ENCODE results near the gene SCFD2.
"Not testable (repeated sequence)": the region's sequence is repeated elsewhere in the genome, so short reads cannot be mapped to it uniquely, and the experiment has no call there.

The SCFD2 gene

DNA sequence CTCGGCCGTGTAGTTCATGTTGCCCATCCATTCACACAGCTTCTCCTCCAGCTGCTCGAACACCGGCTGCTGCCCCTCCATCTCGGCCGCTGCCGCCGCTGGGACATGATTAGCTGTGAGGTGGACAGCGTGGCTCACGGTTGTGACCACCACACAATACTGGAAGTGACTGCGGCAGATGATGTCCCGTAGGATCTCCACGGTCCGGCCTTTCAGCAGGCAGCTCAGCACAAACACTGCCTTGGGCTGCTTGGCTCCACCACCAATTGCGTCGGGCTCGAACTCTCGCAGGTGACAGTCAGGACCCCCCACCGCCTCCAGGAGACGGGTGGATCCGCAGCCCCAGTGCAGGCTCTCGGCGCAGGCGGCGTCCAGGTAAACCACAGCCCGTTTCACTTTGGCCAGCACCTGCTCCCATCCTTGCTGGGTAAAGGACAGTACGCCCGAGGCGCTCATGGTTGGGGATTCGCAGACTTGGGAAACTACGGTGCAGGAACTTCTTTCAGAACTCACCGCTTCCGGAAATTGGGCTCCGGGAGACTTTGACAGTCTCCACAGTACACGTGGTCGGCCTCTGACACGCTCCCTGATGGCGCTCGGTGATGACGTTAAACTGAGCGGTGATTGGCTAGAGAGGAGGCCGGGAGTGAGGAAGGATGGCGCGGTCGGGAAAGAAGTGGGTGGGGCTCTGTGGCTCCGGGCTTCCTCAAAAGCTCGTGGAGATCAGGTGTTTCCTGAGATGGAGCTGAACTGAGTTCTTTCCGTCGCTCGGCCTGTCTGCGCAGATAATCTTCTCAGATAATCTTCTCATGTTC lies at the start of gene SCFD2:
SCFD2 (minus strand) TSS at position 576 of the 815 bp plus-strand sequence.
- DNase-seq (ENCODE audit: extremely low read depth in 1 of 2, low read depth in 1 of 2) = peak; percentile 92 to 97

DNA sequence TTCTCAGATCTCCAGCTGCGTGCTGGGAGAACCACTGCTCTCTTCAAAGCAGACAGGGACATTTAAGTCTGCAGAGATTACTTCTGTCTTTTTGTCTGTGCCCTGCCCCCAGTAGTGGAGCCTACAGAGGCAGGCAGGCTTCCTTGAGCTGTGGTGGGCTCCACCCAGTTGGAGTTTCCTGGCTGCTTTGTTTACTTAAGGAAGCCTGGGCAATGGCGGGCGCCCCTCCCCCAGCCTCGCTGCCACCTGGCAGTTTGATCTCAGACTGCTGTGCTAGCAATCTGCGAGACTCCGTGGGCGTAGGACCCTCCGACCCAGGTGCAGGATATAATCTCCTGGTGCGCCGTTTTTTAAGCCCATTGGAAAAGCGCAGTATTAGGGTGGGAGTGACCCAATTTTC lies 43.6 kb upstream of the SCFD2 start:
- DNase-seq (ENCODE audit: extremely low read depth in 1 of 2, low read depth in 1 of 2) = not testable (repeated sequence)

DNA sequence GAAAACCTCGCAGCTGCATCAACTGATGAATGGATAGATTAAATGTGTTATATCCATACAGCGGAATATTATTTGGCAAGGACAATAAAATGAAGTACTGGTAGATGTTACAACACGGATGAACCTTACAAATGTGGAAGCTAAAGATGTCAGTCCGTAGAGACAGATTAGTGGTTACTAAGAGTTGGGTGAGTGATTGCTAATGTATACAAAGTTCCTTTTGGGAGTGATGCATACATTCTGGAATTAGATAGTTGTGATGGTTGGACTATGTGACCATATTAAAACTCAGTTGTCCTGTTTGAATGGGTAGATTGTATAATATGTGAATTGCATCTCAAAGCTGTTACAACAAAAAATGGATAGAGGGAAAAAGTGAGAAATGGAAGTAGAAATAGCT lies 14.4 kb upstream of the SCFD2 start:
- no peak for DNase-seq (ENCODE audit: extremely low read depth in 1 of 2, low read depth in 1 of 2)

DNA sequence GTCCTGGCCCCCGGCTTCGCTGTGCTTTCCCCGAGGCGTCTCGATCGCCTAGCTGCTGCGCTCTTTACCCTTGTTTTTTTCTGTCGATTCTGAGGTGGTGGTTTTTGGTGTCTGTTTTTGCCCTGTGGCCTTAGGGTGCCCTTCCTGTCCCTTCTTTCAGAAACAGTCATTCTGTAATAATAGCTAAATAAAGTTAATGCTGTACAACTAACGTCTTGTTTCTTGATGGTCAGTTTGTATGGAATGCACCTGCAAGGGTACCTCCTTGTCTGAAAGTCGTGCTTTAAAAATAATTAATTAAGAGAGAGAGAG lies 12.3 kb upstream of the SCFD2 start:
- DNase-seq (ENCODE audit: extremely low read depth in 1 of 2, low read depth in 1 of 2) = no peak

DNA sequence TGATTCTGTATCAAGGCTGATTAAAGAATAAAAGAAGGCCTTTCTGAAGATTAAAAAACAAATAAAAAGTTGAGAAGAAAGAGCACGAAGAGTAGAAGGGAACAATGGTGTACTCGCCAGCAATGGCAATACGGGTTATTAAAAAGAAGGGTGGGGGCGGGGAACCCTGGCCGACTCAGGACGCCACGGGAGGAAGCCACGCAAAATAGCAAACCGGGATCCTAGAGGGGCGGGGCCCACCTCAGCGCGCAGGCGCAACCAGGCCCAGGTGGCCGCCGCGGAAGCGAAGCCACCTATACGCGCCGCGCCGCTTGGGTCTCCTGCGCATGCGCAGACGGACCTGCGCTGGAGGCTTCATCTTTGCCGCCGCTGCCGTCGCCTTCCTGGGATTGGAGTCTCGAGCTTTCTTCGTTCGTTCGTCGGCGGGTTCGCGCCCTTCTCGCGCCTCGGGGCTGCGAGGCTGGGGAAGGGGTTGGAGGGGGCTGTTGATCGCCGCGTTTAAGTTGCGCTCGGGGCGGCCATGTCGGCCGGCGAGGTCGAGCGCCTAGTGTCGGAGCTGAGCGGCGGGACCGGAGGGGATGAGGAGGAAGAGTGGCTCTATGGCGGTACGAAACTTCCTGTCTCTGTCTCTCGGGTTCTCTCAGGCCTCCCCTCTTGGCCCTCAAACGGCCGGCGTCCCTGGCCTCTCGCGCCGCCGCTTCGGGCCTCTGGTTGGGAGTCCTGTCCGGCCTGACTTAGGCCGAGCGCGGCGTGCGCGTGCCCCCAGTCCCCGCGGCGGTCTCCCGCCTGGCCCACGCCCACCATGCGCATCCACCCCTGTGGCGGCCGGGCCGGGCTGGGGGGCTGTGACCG lies 11.7 kb upstream of the SCFD2 start, which contains the start of gene FIP1L1:
FIP1L1 (plus strand) TSS at position 323 of the 852 bp plus-strand sequence; CDS start at position 521, 198 bp downstream.
- peak; percentile 90 to 94 for DNase-seq (ENCODE audit: extremely low read depth in 1 of 2, low read depth in 1 of 2)

DNA sequence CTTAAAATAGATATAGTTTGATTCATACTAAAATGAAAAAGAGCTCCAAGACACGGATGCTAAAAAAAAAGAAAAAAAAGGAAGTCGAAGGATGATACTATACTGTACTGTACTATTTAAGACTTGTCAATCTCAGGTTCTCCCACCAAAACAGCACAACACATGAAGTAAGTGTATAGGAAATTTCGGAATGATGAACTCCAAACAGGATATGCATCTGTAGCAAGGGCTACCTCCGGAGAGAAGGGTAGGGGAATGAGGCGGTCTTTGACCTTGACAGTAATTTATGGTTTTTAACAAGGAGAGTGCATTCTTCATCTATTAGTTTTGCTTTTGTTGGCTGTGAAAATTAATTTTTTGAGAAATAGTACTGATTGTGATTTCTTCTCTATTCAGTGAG lies 11.0 kb upstream of the SCFD2 start:
- no peak for DNase-seq (ENCODE audit: extremely low read depth in 1 of 2, low read depth in 1 of 2)

DNA sequence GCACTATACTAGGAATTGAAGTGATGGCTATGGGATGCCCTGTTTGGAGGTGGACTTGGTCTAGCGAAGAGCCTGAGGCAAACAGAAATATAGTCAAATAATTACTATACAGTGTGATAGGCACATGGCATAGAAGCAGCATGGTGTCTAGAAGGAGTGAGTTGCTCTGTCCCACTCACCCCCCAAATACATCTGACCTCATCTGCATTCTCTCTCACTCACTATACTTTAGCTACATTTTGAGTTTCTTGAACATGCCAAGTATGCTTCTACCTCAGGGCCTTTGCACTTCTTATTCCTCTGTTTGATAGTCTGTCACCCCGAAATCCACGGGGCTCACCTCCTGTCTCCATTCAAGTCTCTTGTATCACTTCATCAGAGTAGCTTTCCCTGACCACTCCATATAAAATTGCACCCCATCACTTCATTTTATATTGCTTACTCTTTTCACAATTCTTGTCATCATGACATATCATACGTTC lies 9.0 kb upstream of the SCFD2 start:
- no peak for DNase-seq (ENCODE audit: extremely low read depth in 1 of 2, low read depth in 1 of 2)

DNA sequence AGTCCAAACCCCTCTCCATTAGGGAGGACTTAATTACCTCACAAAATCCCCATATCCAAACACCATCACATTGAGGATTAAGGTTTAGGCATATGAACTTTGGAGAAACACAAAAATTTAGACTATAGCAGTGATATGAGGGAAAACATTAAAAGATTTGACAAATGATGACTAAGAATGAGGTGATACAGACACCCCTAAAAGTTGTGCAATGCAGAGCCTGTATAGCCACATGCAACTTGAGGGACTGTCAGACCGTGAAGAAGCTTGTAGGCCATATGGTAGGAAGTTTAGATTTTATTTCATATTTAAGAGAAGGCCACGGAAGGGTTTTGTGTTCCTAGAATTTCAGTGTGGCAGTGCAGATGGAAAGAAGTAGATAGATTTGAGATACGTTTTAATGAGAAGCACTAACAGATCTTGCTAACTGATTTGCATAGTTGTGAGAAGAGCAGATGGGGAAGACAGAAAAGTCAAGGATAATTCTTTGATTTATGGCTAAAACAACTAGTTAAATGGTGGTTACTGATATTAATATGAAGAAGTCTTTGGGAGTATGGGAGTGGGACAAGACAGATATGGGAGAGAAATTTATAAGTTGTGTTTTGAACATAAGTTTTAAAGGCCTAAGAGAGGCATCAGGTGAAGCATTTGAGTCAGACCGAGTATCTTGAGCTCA lies 6.1 kb upstream of the SCFD2 start:
- no peak for DNase-seq (ENCODE audit: extremely low read depth in 1 of 2, low read depth in 1 of 2)

DNA sequence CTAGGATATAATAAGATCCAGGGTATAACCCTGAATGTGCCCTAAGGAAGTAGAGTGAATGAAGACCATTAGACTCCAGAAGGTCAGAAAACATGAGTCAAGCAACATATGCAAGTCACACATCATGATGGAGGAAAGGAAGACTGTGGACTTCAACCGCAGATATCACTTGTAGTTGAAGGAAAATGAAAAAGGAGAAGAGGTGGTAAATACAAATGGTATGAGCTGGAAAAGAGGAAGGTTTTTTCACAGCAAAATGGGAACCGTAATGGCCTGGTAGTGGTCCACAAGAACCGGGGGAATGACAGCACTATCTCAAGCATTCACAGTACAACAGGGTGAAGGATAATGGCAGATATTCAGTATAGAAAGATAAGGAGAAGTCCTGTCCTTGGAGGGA lies 5.2 kb upstream of the SCFD2 start:
- DNase-seq (ENCODE audit: extremely low read depth in 1 of 2, low read depth in 1 of 2) = no peak

DNA sequence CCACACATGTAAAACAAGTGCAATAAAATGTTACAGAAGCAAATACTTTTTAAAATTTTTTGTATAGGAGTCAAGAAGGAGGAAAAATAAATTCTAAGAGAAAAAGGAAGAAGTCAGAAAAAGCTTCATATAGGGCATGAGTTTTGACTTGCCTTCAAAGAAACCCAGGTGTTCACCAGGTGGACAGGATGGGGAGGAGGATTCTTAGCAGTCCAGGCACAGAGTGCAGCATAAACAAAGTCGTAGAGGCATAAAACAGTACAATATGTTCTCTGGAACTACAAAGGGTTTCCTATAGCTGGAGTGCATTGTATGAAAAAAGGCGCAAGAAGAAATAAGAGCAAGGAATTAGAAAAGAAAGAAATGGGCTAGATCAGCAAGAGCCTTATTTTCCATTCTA lies 1.9 kb upstream of the SCFD2 start:
- no peak for DNase-seq (ENCODE audit: extremely low read depth in 1 of 2, low read depth in 1 of 2)

DNA sequence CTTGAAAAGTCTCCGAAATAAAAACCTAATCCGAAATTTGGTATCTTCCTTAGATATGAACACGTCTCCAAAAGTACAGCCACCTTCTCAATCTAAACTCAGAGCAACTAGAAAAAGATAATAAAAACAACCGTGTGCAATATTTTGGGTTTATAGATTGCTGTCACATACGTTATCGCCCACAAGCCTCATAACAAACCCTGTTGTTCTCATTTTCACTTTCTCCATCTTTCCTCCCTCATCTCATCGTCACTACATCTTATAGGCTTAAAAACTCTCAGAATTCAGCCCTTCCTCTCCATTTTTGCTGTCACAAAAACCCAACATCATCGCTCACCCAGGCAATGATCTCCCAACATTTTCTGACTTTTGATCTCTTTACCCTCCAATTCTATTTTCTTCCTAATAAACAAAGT lies 448 bp upstream of the SCFD2 start:
- DNase-seq (ENCODE audit: extremely low read depth in 1 of 2, low read depth in 1 of 2) = no peak

DNA sequence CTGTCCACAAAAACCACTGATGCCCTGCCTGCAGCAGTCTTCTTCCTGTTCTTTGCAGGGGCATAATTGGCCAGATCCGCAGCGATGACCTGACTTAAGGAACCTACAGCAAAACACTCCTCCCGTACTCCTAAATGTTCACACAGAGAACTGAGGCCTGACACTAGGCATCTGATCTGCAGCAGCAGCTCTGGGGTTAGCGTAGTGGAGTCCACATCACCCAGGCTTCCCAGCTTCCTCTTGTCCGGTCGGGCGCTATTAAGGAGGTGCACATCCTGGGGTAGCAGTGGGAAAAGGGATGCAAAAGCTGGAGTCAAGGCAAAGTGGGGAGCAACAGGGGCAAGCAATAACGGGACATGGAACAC lies 758 bp downstream of the SCFD2 start:
- no peak for DNase-seq (ENCODE audit: extremely low read depth in 1 of 2, low read depth in 1 of 2)

DNA sequence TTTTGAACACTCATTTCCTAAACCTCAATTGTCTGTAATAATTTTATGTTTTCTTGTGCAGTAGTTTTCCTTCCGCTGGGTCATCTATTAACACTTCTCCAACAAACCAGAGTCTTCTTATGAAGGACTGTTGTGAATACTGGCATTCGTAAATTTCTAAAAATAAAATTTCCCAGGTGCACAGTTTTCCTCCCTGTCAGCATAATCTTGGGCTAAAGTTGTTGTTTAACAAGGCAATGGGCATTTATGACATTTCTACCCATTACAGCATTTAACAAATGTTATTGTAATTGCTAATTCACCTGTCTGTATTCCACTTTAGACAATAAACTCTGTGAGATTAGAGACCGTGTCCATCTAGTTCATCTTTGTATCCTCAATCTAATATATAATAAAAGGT lies 1.2 kb downstream of the SCFD2 start:
- DNase-seq (ENCODE audit: extremely low read depth in 1 of 2, low read depth in 1 of 2) = no peak

DNA sequence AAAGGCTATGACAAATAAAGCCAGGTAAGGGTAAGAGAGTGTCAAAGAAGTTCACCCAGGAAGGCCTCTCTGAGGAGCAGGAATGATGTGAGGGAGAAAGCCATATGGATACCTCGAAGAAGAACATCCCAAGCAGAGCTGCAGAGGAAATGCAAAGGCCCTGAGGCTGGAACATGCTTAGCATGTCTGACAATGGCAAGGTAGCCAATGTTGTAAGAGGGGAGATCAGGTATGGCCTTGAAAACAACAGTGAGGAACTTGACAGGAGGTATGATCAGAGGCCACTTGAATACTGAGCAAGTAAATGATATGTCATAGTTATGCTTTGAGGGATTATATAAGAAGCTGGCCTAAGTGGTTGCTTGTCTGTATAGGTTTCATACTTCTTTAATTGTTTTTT lies 3.8 kb downstream of the SCFD2 start:
- no peak for DNase-seq (ENCODE audit: extremely low read depth in 1 of 2, low read depth in 1 of 2)

DNA sequence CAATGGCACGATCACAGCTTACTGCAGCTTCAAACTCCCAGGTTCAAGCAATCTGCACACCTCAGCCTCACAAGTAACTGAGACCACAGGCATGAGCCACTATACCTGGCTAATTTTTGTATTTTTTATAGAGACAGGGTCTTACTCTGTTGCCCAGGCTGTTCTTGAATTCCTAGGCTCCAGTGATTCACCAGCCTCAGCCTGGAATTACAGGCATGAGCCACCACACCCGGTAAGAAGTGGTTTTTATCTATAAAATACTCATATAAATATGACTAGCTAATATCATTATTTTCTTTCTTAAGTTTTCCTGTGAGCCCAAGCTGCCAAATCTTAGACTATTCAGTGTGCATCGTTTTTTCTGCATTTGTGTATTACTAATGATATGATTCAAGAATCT lies 4.4 kb downstream of the SCFD2 start:
- no peak for DNase-seq (ENCODE audit: extremely low read depth in 1 of 2, low read depth in 1 of 2)

DNA sequence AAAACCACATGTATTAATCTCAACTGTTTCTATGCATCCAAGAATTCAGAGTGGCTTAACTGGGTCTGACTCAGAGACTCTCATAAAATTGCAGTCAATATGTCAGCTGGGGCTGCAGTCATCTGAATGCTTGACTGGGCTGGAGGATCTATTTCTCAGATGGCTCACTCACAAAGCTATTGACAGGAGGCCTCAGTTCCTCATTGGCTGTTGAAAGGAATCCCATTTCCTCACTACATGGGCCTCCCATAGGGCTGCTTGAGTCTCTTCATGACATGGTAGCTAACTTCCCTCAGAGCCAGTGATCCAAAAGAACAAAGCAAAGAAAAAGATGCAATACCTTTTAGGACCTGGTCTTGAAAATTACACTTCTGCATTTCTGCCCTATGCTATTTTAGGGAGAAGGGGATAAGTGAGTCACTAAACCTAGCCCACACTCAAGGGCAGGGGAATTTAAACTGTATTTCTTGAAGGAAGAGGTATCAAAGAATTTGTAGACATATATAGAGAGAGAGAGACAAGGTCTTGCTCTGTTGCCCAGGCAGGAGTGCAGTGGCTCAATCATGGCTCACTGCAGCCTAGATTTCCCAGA lies 9.8 kb downstream of the SCFD2 start:
- DNase-seq (ENCODE audit: extremely low read depth in 1 of 2, low read depth in 1 of 2) = no peak

DNA sequence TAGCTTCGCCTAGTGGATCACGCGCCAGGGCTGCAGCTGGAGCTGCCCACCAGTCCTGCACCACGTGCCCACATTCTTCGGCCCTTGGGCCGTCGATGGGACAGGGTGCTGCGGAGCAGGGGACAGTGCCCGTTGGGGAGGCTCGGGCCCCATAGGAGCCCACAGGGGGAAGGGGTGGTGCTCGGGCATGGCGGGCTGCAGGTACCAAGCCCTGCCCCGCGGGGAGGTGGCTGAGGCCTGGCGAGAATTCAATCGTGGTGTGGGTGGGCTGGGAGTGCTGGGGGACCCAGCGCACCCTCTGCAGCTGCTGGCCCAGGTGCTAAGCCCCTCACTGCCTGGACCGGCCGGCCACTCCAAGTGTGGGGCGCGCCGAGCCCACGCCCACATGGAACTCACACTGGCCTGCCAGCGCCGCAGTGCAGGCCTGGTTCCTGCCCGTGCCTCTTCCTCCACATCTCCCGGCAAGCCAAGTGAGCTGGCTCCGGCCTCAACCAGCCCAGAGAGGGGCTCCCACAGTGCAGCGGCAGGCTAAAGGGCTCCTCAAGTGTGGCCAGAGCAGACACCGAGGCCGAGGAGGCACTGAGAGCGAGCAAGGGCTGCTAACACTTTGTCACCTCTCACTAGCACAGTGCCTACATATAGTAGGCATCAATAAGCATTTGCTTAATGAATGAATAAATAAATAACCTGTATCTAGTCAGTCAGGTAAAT lies 11.7 kb downstream of the SCFD2 start:
- DNase-seq (ENCODE audit: extremely low read depth in 1 of 2, low read depth in 1 of 2) = no peak

DNA sequence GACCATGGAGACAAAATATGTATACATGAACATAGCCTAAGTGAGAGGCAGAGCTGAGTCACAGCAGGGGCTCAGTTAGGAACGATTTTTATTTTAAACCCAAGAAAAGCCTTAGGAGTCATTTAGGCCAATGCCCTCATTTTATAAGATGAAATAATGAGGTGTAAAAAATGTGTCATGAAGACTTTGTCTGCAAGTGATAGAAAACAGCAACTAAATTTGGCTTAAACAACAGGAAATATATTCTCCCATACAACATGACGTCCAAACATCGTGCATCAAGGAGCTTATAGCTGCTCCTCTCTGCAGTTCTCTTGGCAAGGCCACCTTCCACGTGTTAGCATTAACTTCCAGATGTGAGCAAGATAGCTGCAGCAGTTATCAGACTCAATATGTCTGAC lies 16.8 kb downstream of the SCFD2 start:
- DNase-seq (ENCODE audit: extremely low read depth in 1 of 2, low read depth in 1 of 2) = no peak

DNA sequence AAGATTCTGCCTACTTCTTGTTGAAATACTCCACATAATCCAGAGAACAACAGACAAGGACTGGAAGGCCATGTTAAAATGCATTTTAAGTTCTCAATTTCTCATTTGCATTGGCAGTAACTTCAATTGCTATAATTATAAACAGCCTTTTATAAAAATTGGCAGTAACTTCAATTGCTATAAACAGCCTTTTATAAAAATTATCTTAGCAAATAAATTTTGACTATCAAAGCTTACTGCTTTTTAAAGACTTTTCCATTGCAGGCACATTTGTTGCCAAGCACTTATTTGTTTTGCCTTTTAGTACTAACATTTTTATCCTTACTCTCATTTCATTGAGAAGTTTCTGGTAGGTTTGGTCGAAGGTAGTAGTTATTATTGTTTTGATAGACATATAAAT lies 17.8 kb downstream of the SCFD2 start:
- DNase-seq (ENCODE audit: extremely low read depth in 1 of 2, low read depth in 1 of 2) = no peak
